MCF 10A (cell line): ENCODE measurements around the gene DYTN. TPM values are rescaled to one million over a fixed set of nuclear protein-coding genes. Genes with fewer than 3 reads are reported as not detected.

ENCODE experiments used
- BruUV-seq: library from RNA; stranded (reverse); fragments of 400-500 nt; replicated peaks from 2 replicates; lab custom pipeline; 2021; lab: Mats Ljungman, UMichigan
- CTCF ChIA-PET: fragments of 300-600 bp; sonication (Branson Sonifier 250); formaldehyde crosslinking; extraction: SDS; loops from one replicate; lab custom pipeline; 2021; ENCODE audit warnings: antibody characterized with exemption, inconsistent platforms; lab: Yijun Ruan, JAX
- POLR2A ChIA-PET: fragments of 300-600, 350-650 bp; sonication (Branson Sonifier 250); formaldehyde crosslinking; extraction: SDS; loops from one replicate; lab custom pipeline; 2020; ENCODE audit warnings: antibody characterized with exemption, inconsistent platforms; lab: Yijun Ruan, JAX
- DNase-seq: peaks from one replicate; pipeline ENCODE4 v3.0.0-alpha.2; 2018; ENCODE audit not compliant: unreplicated experiment
- H3K27ac Mint-ChIP-seq: one replicate; pipeline ENCODE4 v1.8.0; 2022; ENCODE audit warnings: mild to moderate bottlenecking, low read depth, mixed read lengths; ENCODE audit not compliant: unreplicated experiment
- H3K27me3 Mint-ChIP-seq: one replicate; pipeline ENCODE4 v1.8.0; 2022; ENCODE audit warnings: mixed read lengths; ENCODE audit not compliant: insufficient read depth, unreplicated experiment
- H3K36me3 Mint-ChIP-seq: one replicate; pipeline ENCODE4 v1.8.0; 2022; ENCODE audit warnings: mild to moderate bottlenecking, moderate library complexity, mixed read lengths; ENCODE audit not compliant: insufficient read depth, unreplicated experiment
- H3K4me1 Mint-ChIP-seq: one replicate; pipeline ENCODE4 v1.8.0; 2022; ENCODE audit warnings: mixed read lengths; ENCODE audit not compliant: insufficient read depth, unreplicated experiment
- H3K4me3 Mint-ChIP-seq: one replicate; pipeline ENCODE4 v1.8.0; 2022; ENCODE audit warnings: mild to moderate bottlenecking, moderate library complexity, mixed read lengths; ENCODE audit not compliant: unreplicated experiment
- H3K9me3 Mint-ChIP-seq: one replicate; pipeline ENCODE4 v1.8.0; 2022; ENCODE audit warnings: mixed read lengths; ENCODE audit not compliant: unreplicated experiment
- intact Hi-C: fragments of 100-400 bp; cut with micrococcal nuclease; formaldehyde crosslinking; loops from 2 replicates; pipeline ENCODE4 v1.14.1; 2022
- total RNA-seq: library from RNA; stranded (reverse); gene quantifications from 2 replicates; pipeline ENCODE4 v1.2.3, GENCODE V29; 2022
- TF ChIP-seq, protein P1 (sequence below): fragments of 200-600 bp; IDR thresholded peaks from one replicate; pipeline ENCODE4 v1.8.0; 2022; ENCODE audit warnings: antibody characterized with exemption, mild to moderate bottlenecking; ENCODE audit not compliant: unreplicated experiment

The DYTN gene
- total RNA-seq, 1 experiment from 2014 or later, result not detected

GRCh38 chr2:206692971-206693370 is 25.2 kb downstream of the DYTN start:
- intact Hi-C loops, result loop anchor here (1.0 to 5.0 kb wide), 5 partner anchors 74 to 782 kb away; partner anchors contain the start of genes FASTKD2 and MDH1B
- BruUV-seq, result no TSS peak
- Mint-ChIP-seq H3K4me3 (no peak overlapping the region), H3K36me3 (no peaks in the 10 kb centered on the region), H3K27me3 (no peaks in the 10 kb centered on the region), H3K9me3 (no peaks in the 10 kb centered on the region), H3K4me1 (no peaks in the 10 kb centered on the region), H3K27ac (no peak overlapping the region)
- TF ChIP-seq, protein P1, sequence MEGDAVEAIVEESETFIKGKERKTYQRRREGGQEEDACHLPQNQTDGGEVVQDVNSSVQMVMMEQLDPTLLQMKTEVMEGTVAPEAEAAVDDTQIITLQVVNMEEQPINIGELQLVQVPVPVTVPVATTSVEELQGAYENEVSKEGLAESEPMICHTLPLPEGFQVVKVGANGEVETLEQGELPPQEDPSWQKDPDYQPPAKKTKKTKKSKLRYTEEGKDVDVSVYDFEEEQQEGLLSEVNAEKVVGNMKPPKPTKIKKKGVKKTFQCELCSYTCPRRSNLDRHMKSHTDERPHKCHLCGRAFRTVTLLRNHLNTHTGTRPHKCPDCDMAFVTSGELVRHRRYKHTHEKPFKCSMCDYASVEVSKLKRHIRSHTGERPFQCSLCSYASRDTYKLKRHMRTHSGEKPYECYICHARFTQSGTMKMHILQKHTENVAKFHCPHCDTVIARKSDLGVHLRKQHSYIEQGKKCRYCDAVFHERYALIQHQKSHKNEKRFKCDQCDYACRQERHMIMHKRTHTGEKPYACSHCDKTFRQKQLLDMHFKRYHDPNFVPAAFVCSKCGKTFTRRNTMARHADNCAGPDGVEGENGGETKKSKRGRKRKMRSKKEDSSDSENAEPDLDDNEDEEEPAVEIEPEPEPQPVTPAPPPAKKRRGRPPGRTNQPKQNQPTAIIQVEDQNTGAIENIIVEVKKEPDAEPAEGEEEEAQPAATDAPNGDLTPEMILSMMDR, result no peak
- no peak for DNase-seq
- ChIA-PET CTCF (interaction anchor here (0.6 to 1.0 kb wide), 2 partner anchors 89 to 350 kb away, joined by 4 to 5 read pairs; no protein-coding TSS in a partner anchor), POLR2A (no interaction called here)

DNA sequence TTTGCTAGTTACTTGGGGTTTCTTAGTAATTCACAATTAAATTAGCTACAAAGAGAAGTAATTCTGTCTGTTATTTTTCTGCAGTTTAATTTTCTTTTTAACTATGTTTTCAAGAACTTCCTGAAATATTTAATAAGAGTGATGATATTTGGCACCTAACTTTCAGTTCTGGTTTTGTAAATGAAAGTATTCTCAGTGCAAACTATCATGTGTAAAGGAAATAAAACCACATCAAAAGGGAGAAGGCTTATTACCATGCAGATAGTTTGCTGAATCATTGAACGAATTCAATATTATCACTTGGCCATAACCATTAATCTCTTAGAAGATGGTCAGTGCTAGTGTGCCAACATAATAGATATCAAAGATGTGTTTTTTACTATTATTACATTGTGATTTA is 29.2 kb downstream of the DYTN start:
- Mint-ChIP-seq H3K4me3 (no peak overlapping the region), H3K27me3 (no peaks in the 10 kb centered on the region), H3K27ac (no peak overlapping the region), H3K9me3 (no peaks in the 10 kb centered on the region), H3K36me3 (no peaks in the 10 kb centered on the region), H3K4me1 (no peaks in the 10 kb centered on the region)
- POLR2A ChIA-PET, result interaction anchor here (0.7 kb wide), 1 partner anchor 445 kb away, joined by 4 read pairs; no protein-coding TSS in a partner anchor
- CTCF ChIA-PET, result interaction anchor here (0.6 to 2.5 kb wide), 3 partner anchors 12 to 114 kb away, joined by 3 to 25 read pairs (median 5); no protein-coding TSS in a partner anchor
- TF ChIP-seq, protein P1, result no peak
- no TSS peak for BruUV-seq
- no peak for DNase-seq
- intact Hi-C loops, result no loop called here

DNA sequence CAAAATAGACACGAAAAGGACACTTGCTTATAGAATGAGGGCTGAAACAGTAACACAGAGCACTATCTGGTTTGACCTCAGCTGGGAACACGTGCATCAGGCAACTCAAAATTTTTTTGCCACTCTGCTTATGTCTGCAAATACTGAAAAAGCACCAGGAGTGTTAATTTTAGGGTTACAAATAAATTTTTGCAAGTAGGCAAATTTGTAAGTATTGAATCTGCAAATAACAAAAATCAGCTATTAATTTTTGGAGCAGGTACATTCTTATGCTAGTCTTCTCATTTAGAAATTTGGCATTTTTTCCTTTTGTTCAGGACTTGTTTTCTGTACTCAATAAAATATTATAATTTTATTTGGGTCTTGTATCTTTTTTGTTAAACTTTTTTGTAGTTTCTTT is 29.7 kb downstream of the DYTN start:
- H3K4me1 Mint-ChIP-seq, result no peaks in the 10 kb centered on the region
- no TSS peak for BruUV-seq
- no peaks in the 10 kb centered on the region for H3K36me3 Mint-ChIP-seq
- DNase-seq, result no peak
- POLR2A ChIA-PET, result interaction anchor here (0.7 kb wide), 1 partner anchor 445 kb away, joined by 4 read pairs; no protein-coding TSS in a partner anchor
- H3K9me3 Mint-ChIP-seq, result no peaks in the 10 kb centered on the region
- intact Hi-C loops, result no loop called here
- TF ChIP-seq, protein P1, result no peak
- no peak overlapping the region for H3K27ac Mint-ChIP-seq
- H3K27me3 Mint-ChIP-seq, result no peaks in the 10 kb centered on the region
- CTCF ChIA-PET, result no interaction called here
- H3K4me3 Mint-ChIP-seq, result no peak overlapping the region

GRCh38 chr2:206683546-206683945 is 34.6 kb downstream of the DYTN start:
- no peak overlapping the region for H3K4me3 Mint-ChIP-seq
- TF ChIP-seq, protein P1, result no peak
- no peak overlapping the region for H3K27ac Mint-ChIP-seq
- BruUV-seq, result no TSS peak
- no peaks in the 10 kb centered on the region for H3K4me1 Mint-ChIP-seq
- no peaks in the 10 kb centered on the region for H3K9me3 Mint-ChIP-seq
- no peaks in the 10 kb centered on the region for H3K36me3 Mint-ChIP-seq
- POLR2A ChIA-PET, result no interaction called here
- no peak for DNase-seq
- intact Hi-C loops, result no loop called here
- no peaks in the 10 kb centered on the region for H3K27me3 Mint-ChIP-seq
- CTCF ChIA-PET, result no interaction called here
